ENCODE data around the gene ERN1.

- no peak for TF ChIP-seq CTCF (IDR thresholded peaks at IDR 0.05; ENCODE audit: insufficient read depth, low read length)
- no peak for TF ChIP-seq POLR2AphosphoS5 (IDR thresholded peaks at IDR 0.05; ENCODE audit: low read depth)
- TF ChIP-seq REST (IDR thresholded peaks at IDR 0.05; ENCODE audit: insufficient replicate concordance, low read depth), result no peak
- no peak for TF ChIP-seq GABPA (IDR thresholded peaks at IDR 0.05; ENCODE audit: low read depth)
- no peak for TF ChIP-seq SPI1 (IDR thresholded peaks at IDR 0.05; ENCODE audit: borderline replicate concordance, low read depth)
Observed at GRCh38 chr17:64172510-64172909, 42.6 kb upstream of the ERN1 start.

Data from HL-60 (cell line).